ENCODE data around the gene TRAPPC2B. TPM values are rescaled to one million over a fixed set of nuclear protein-coding genes. Genes with fewer than 3 reads are reported as not detected.

The TRAPPC2B gene
- total and polyA plus RNA-seq, 2 of the 13 experiments (the other 11 are each of a cell fraction or from before 2014, with no cell fraction given), result 13.3 to 17.7 TPM

DNA sequence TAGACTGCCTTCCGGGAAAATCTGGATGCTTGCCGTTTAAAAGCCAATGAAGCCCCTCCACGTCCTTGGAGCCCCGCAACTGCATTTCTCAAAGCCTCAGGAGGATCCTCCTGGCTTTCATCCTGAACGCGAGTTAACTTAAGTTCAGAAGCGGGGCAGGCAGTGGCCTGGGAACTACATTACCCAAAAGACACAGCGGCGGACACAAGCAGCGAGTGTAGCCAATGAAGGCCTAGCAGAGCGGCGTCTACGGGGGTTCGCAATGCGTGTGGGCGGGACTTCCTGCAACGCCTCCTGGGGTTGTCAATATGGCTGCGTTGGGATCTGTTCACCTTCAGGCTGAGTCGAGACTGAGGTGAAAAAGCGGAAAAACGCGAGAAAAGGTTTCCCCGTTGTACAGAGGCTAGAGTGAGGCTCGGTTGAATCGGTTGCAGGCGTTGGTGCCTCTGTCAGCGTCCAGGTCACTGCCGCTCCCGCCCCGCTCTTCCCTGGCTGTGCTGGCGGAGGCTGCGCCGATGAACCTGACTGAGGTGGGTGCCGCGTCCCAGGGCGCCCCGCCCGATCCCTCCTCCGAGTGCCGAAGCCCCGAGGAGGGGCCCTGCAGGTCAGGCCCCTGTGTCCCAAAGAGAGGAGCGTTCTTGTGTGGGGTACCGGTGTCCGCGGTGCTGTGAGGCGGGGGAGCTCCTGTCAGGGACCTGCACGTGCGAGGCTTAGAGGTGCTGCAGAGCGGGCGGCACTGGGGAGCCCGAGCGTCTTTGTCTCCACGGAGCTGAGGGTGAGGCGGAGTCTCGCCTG, 47.7 kb downstream of the TRAPPC2B start, which contains the start of gene ZNF17 (continued):
- TF ChIP-seq, protein P1, sequence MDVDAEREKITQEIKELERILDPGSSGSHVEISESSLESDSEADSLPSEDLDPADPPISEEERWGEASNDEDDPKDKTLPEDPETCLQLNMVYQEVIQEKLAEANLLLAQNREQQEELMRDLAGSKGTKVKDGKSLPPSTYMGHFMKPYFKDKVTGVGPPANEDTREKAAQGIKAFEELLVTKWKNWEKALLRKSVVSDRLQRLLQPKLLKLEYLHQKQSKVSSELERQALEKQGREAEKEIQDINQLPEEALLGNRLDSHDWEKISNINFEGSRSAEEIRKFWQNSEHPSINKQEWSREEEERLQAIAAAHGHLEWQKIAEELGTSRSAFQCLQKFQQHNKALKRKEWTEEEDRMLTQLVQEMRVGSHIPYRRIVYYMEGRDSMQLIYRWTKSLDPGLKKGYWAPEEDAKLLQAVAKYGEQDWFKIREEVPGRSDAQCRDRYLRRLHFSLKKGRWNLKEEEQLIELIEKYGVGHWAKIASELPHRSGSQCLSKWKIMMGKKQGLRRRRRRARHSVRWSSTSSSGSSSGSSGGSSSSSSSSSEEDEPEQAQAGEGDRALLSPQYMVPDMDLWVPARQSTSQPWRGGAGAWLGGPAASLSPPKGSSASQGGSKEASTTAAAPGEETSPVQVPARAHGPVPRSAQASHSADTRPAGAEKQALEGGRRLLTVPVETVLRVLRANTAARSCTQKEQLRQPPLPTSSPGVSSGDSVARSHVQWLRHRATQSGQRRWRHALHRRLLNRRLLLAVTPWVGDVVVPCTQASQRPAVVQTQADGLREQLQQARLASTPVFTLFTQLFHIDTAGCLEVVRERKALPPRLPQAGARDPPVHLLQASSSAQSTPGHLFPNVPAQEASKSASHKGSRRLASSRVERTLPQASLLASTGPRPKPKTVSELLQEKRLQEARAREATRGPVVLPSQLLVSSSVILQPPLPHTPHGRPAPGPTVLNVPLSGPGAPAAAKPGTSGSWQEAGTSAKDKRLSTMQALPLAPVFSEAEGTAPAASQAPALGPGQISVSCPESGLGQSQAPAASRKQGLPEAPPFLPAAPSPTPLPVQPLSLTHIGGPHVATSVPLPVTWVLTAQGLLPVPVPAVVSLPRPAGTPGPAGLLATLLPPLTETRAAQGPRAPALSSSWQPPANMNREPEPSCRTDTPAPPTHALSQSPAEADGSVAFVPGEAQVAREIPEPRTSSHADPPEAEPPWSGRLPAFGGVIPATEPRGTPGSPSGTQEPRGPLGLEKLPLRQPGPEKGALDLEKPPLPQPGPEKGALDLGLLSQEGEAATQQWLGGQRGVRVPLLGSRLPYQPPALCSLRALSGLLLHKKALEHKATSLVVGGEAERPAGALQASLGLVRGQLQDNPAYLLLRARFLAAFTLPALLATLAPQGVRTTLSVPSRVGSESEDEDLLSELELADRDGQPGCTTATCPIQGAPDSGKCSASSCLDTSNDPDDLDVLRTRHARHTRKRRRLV (CRISPR knock-in tag; IDR thresholded peaks at IDR 0.05), result peak; percentile 33; the same call in 1 of the 2 replicates
- TF ChIP-seq ZNF350 (CRISPR knock-in tag; IDR thresholded peaks at IDR 0.05; ENCODE audit: borderline replicate concordance, low read depth) (peak; percentile 74; the same call in 1 of the 2 replicates), BHLHE40 (IDR thresholded peaks at IDR 0.05; ENCODE audit: low read length) (peak; percentile 47; the same call in 1 of the 2 replicates), HDAC1 (CRISPR knock-in tag; IDR thresholded peaks at IDR 0.05) (peak; percentile 90; the same call in 1 of the 2 replicates), GLI4 (CRISPR knock-in tag; IDR thresholded peaks at IDR 0.05; ENCODE audit: borderline replicate concordance) (no peak), FOXO1 (CRISPR knock-in tag; IDR thresholded peaks at IDR 0.05) (peak; percentile 31), SOX6 (IDR thresholded peaks at IDR 0.05) (no peak), SOX6 (CRISPR knock-in tag; IDR thresholded peaks at IDR 0.05) (peak; percentile 24; the same call in 1 of the 2 replicates), NFE2L1 (CRISPR knock-in tag; IDR thresholded peaks at IDR 0.05; ENCODE audit: borderline replicate concordance) (peak; percentile 26; the same call in 1 of the 2 replicates), ATF7-NPFF (CRISPR knock-in tag; IDR thresholded peaks at IDR 0.05; ENCODE audit: low read depth) (no peak), ZSCAN9 (CRISPR knock-in tag; IDR thresholded peaks at IDR 0.05; ENCODE audit: borderline replicate concordance) (peak; percentile 39; the same call in 1 of the 2 replicates), KLF16 (CRISPR knock-in tag; IDR thresholded peaks at IDR 0.05) (peak in 1 of 2 experiments; percentile 69; a peak in 1 of 4 replicates), SUZ12 (IDR thresholded peaks at IDR 0.05; ENCODE audit: low read depth, low read length) (peak; percentile 64), NR3C1 (CRISPR knock-in tag; IDR thresholded peaks at IDR 0.05) (no peak), IRF2 (CRISPR knock-in tag; IDR thresholded peaks at IDR 0.05) (peak; percentile 93), RBFOX2 (IDR thresholded peaks at IDR 0.05; ENCODE audit: low read depth, low read length) (peak; percentile 46; the same call in 1 of the 2 replicates), ZSCAN12 (CRISPR knock-in tag; IDR thresholded peaks at IDR 0.05) (0 out of 2 replicates have a peak, but pooled peaks have one; percentile 16), ATF1 (CRISPR knock-in tag; IDR thresholded peaks at IDR 0.05) (peak; percentile 90), GABPB1 (CRISPR knock-in tag; IDR thresholded peaks at IDR 0.05) (peak; percentile 98), SRY (CRISPR knock-in tag; IDR thresholded peaks at IDR 0.05) (no peak), ZFP91 (CRISPR knock-in tag; IDR thresholded peaks at IDR 0.05; ENCODE audit: borderline replicate concordance) (peak; percentile 81; the same call in 1 of the 2 replicates)
- TF ChIP-seq, protein P2, sequence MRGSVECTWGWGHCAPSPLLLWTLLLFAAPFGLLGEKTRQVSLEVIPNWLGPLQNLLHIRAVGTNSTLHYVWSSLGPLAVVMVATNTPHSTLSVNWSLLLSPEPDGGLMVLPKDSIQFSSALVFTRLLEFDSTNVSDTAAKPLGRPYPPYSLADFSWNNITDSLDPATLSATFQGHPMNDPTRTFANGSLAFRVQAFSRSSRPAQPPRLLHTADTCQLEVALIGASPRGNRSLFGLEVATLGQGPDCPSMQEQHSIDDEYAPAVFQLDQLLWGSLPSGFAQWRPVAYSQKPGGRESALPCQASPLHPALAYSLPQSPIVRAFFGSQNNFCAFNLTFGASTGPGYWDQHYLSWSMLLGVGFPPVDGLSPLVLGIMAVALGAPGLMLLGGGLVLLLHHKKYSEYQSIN (CRISPR knock-in tag; IDR thresholded peaks at IDR 0.05; ENCODE audit: borderline replicate concordance), result no peak
